MM.1S (cell line): ENCODE results near the gene FAM200B.

Source experiments
- DNase-seq: peaks from one replicate; pipeline ENCODE4 v3.0.0-alpha.2; 2015
- H2AFZ ChIP-seq: fragments of 300-600 bp; sonication (generic); 2 replicates; pipeline ENCODE4 v1.6.0; 2016; ENCODE audit warnings: antibody characterized with exemption, low read length
- H3F3A ChIP-seq: fragments of 300-600 bp; sonication (generic); 2 replicates; pipeline ENCODE4 v1.6.1; 2016; ENCODE audit warnings: mild to moderate bottlenecking, antibody characterized with exemption, low read length, moderate library complexity, mixed read lengths; ENCODE audit not compliant: insufficient read depth
- H3K27ac ChIP-seq: fragments of 300-600 bp; sonication (generic); 2 replicates; pipeline ENCODE4 v1.5.1; 2016; ENCODE audit warnings: mild to moderate bottlenecking, low read length
- H3K27me3 ChIP-seq: fragments of 300-600 bp; sonication (generic); replicated peaks from 2 replicates; pipeline ENCODE4 v1.6.0; 2016; ENCODE audit warnings: low read length; ENCODE audit not compliant: insufficient read depth
- H3K36me3 ChIP-seq: fragments of 300-600 bp; sonication (generic); replicated peaks from 2 replicates; pipeline ENCODE4 v1.6.1; 2016; ENCODE audit warnings: mild to moderate bottlenecking, low read length, mixed read lengths; ENCODE audit not compliant: insufficient read depth
- H3K4me1 ChIP-seq: fragments of 300-600 bp; sonication (generic); 2 replicates; pipeline ENCODE4 v1.6.1; 2016; ENCODE audit warnings: low read length, mixed read lengths
- H3K4me2 ChIP-seq: fragments of 300-600 bp; sonication (generic); 2 replicates; pipeline ENCODE4 v1.6.0; 2016; ENCODE audit warnings: low read depth, low read length
- H3K4me3 ChIP-seq: fragments of 300-600 bp; sonication (generic); 2 replicates; pipeline ENCODE4 v1.5.1; 2016; ENCODE audit warnings: low read length, mixed read lengths
- H3K79me2 ChIP-seq: fragments of 300-600 bp; sonication (generic); 2 replicates; pipeline ENCODE4 v1.6.1; 2016; ENCODE audit warnings: mixed run types, low read length, mixed read lengths
- H3K9ac ChIP-seq: fragments of 300-600 bp; sonication (generic); 2 replicates; pipeline ENCODE4 v1.6.1; 2016; ENCODE audit warnings: low read length, mixed read lengths
- H3K9me2 ChIP-seq: fragments of 300-600 bp; sonication (generic); replicated peaks from 2 replicates; pipeline ENCODE4 v1.6.1; 2016; ENCODE audit warnings: mild to moderate bottlenecking, low read length, mixed read lengths; ENCODE audit not compliant: insufficient read depth
- H3K9me3 ChIP-seq: fragments of 300-600 bp; sonication (generic); replicated peaks from 2 replicates; pipeline ENCODE4 v1.6.1; 2016; ENCODE audit warnings: mild to moderate bottlenecking, low read length, mixed read lengths; ENCODE audit not compliant: insufficient read depth
- H4K20me1 ChIP-seq: fragments of 300-600 bp; sonication (generic); 2 replicates; pipeline ENCODE4 v1.6.1; 2016; ENCODE audit warnings: mild to moderate bottlenecking, low read length, moderate library complexity, mixed read lengths; ENCODE audit not compliant: insufficient read depth
- EZH2 ChIP-seq: fragments of 300-600 bp; sonication (generic); optimal IDR thresholded peaks from 2 replicates; pipeline ENCODE3; 2017; ENCODE audit warnings: low read depth, mild to moderate bottlenecking, antibody characterized with exemption, low read length, mixed read lengths
- EZH2phosphoT487 ChIP-seq: fragments of 300-600 bp; sonication (generic); IDR thresholded peaks from 2 replicates; pipeline ENCODE4 v1.6.1; 2018; ENCODE audit warnings: antibody characterized with exemption, low read length
- TF ChIP-seq, protein P1 (sequence below): fragments of 300-600 bp; sonication (generic); IDR thresholded peaks from 2 replicates; pipeline ENCODE4 v1.5.1; 2016; ENCODE audit warnings: antibody characterized with exemption, low read length, mixed read lengths

FAM200B gene

GRCh38 chr4:15714646-15715435 is 33.2 kb downstream of the FAM200B start:
- H3K27me3 ChIP-seq = no peaks in the 10 kb centered on the region
- H2AFZ ChIP-seq = no peak overlapping the region
- H3K4me2 ChIP-seq = no peak overlapping the region
- no peak for TF ChIP-seq EZH2
- TF ChIP-seq, protein P1, sequence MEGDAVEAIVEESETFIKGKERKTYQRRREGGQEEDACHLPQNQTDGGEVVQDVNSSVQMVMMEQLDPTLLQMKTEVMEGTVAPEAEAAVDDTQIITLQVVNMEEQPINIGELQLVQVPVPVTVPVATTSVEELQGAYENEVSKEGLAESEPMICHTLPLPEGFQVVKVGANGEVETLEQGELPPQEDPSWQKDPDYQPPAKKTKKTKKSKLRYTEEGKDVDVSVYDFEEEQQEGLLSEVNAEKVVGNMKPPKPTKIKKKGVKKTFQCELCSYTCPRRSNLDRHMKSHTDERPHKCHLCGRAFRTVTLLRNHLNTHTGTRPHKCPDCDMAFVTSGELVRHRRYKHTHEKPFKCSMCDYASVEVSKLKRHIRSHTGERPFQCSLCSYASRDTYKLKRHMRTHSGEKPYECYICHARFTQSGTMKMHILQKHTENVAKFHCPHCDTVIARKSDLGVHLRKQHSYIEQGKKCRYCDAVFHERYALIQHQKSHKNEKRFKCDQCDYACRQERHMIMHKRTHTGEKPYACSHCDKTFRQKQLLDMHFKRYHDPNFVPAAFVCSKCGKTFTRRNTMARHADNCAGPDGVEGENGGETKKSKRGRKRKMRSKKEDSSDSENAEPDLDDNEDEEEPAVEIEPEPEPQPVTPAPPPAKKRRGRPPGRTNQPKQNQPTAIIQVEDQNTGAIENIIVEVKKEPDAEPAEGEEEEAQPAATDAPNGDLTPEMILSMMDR = no peak
- no peak for TF ChIP-seq EZH2phosphoT487
- H3K4me3 ChIP-seq = no peak overlapping the region
- no peak overlapping the region for H3K27ac ChIP-seq
- H3F3A ChIP-seq = no peaks in the 10 kb centered on the region
- no peaks in the 10 kb centered on the region for H3K4me1 ChIP-seq
- H3K9ac ChIP-seq = no peak overlapping the region
- H3K9me3 ChIP-seq = no peaks in the 10 kb centered on the region
- no peaks in the 10 kb centered on the region for H3K79me2 ChIP-seq
- no peak for DNase-seq
- H3K9me2 ChIP-seq = no peaks in the 10 kb centered on the region
- no peaks in the 10 kb centered on the region for H3K36me3 ChIP-seq
- no peaks in the 10 kb centered on the region for H4K20me1 ChIP-seq

GRCh38 chr4:15716115-15716514 is 34.5 kb downstream of the FAM200B start:
- Histone ChIP-seq H4K20me1 (no peaks in the 10 kb centered on the region), H3K9ac (no peak overlapping the region), H3K27me3 (no peaks in the 10 kb centered on the region), H3K79me2 (no peaks in the 10 kb centered on the region), H3K4me2 (no peak overlapping the region), H3K4me1 (no peaks in the 10 kb centered on the region), H3K36me3 (no peaks in the 10 kb centered on the region), H3K27ac (no peak overlapping the region), H3K9me2 (no peaks in the 10 kb centered on the region), H3K9me3 (no peaks in the 10 kb centered on the region), H2AFZ (no peak overlapping the region), H3K4me3 (no peak overlapping the region), H3F3A (no peaks in the 10 kb centered on the region)
- TF ChIP-seq, protein P1 = no peak
- TF ChIP-seq EZH2 (no peak), EZH2phosphoT487 (no peak)
- DNase-seq = peak; percentile 4

DNA sequence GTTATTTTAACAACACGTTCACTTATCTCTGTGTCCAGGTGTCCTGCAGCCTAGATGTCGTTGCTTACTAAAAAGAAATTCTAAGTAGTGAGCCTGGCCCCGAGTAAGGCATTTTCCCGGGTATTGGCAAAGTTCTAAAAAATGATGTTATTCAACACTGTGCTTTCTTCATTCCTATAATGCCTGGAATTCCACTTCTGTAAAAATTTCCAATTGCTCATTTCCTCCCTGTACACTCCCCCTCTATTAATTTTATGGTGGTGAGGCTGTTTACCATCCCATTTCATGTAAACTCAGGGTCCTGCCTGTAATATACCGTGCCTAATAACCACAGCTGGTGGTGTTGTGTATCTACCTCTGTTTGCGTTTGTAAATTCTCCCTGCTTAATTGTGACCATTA is 35.5 kb downstream of the FAM200B start:
- H3K4me1 ChIP-seq = no peaks in the 10 kb centered on the region
- no peak overlapping the region for H3K4me3 ChIP-seq
- no peaks in the 10 kb centered on the region for H4K20me1 ChIP-seq
- H3K9me3 ChIP-seq = no peaks in the 10 kb centered on the region
- TF ChIP-seq, protein P1 = no peak
- TF ChIP-seq EZH2phosphoT487 = no peak
- no peak overlapping the region for H3K4me2 ChIP-seq
- no peaks in the 10 kb centered on the region for H3K27me3 ChIP-seq
- no peaks in the 10 kb centered on the region for H3F3A ChIP-seq
- H2AFZ ChIP-seq = no peak overlapping the region
- no peaks in the 10 kb centered on the region for H3K36me3 ChIP-seq
- no peak overlapping the region for H3K9ac ChIP-seq
- DNase-seq = no peak
- H3K9me2 ChIP-seq = no peaks in the 10 kb centered on the region
- H3K27ac ChIP-seq = no peak overlapping the region
- no peaks in the 10 kb centered on the region for H3K79me2 ChIP-seq
